H1 (cell line): ENCODE measurements around the gene ELMO1. TPM values are rescaled to one million over a fixed set of nuclear protein-coding genes. Genes with fewer than 3 reads are reported as not detected.

Source experiments
- CTCF ChIA-PET: fragments of 300-600 bp; sonication (Branson Sonifier 250); formaldehyde crosslinking; loops from one replicate; lab custom pipeline; 2021; ENCODE audit not compliant: partially characterized antibody; lab: Charles Lee
- POLR2A ChIA-PET: fragments of 300-600 bp; sonication (Branson Sonifier 250); formaldehyde crosslinking; loops from one replicate; lab custom pipeline; 2021; ENCODE audit warnings: inconsistent platforms; ENCODE audit not compliant: partially characterized antibody; lab: Charles Lee
- DNase-seq, 2 experiments: peaks; one replicate each; pipeline versions ENCODE4 v3.0.0 to v3.0.0-alpha.2; 2010 to 2022; ENCODE audit warnings: low spot score in 2 of 2, low read depth in 1 of 2, mixed read lengths in 1 of 2
- FAIRE-seq: peaks from 2 replicates; lab custom pipeline; 2011; peaks lifted over from hg19 to GRCh38; lab: Jason Lieb, UNC
- H2AFZ ChIP-seq: 2 replicates; pipeline ENCODE4 v1.8.1; 2012; ENCODE audit warnings: low read length, inconsistent platforms
- H2AK5ac ChIP-seq: 2 replicates; pipeline ENCODE4 v1.6.1; 2013; ENCODE audit warnings: low read depth, low read length
- H2BK120ac ChIP-seq: replicated peaks from 2 replicates; pipeline ENCODE3; 2013; ENCODE audit warnings: low read depth, low read length, inconsistent platforms
- H2BK12ac ChIP-seq: 2 replicates; pipeline ENCODE4 v1.6.1; 2013; ENCODE audit warnings: low read depth, low read length
- H2BK15ac ChIP-seq: 2 replicates; pipeline ENCODE4 v1.6.1; 2013; ENCODE audit warnings: low read length
- H2BK20ac ChIP-seq: 2 replicates; pipeline ENCODE4 v1.6.1; 2013; ENCODE audit warnings: low read length
- H2BK5ac ChIP-seq: 2 replicates; pipeline ENCODE4 v1.6.1; 2013; ENCODE audit warnings: low read depth, low read length
- H3K14ac ChIP-seq: 2 replicates; pipeline ENCODE4 v1.6.1; 2013; ENCODE audit warnings: inconsistent platforms; ENCODE audit not compliant: insufficient read length
- H3K18ac ChIP-seq: 2 replicates; pipeline ENCODE4 v1.6.1; 2013; ENCODE audit warnings: low read length; ENCODE audit errors: extremely low read depth
- H3K23ac ChIP-seq: 2 replicates; pipeline ENCODE4 v1.6.1; 2013; ENCODE audit warnings: inconsistent platforms; ENCODE audit not compliant: insufficient read length
- H3K23me2 ChIP-seq: 2 replicates; pipeline ENCODE4 v1.6.1; 2013; ENCODE audit warnings: low read depth, low read length
- H3K27ac ChIP-seq: 2 replicates; pipeline ENCODE4 v1.6.1; 2011; ENCODE audit warnings: low read depth, low read length, inconsistent platforms
- H3K27me3 ChIP-seq, 4 experiments: replicated peaks in 1 of 4; 1 replicate in 1 of 4; 2 replicates in 3 of 4; pipeline versions ENCODE4 v1.6.1 to v1.8.1; 2011 to 2013; ENCODE audit warnings: low read length in 3 of 4, mild to moderate bottlenecking in 3 of 4, inconsistent platforms in 2 of 4, mixed read lengths in 2 of 4, moderate library complexity in 1 of 4; ENCODE audit not compliant: control insufficient read depth in 3 of 4, insufficient read depth in 3 of 4; ENCODE audit errors: extremely low read depth in 1 of 4
- H3K36me3 ChIP-seq, 4 experiments: 2 replicates each; pipeline versions ENCODE4 v1.6.1 to v1.8.1; 2011 to 2013; ENCODE audit warnings: mild to moderate bottlenecking in 4 of 4, low read length in 3 of 4, moderate library complexity in 2 of 4, control low read depth in 1 of 4, inconsistent platforms in 1 of 4; ENCODE audit not compliant: insufficient read depth in 4 of 4, control insufficient read depth in 2 of 4
- H3K4ac ChIP-seq: replicated peaks from 2 replicates; pipeline ENCODE3; 2013; ENCODE audit warnings: low read length, low read depth, mixed read lengths, inconsistent platforms; ENCODE audit not compliant: insufficient read length
- H3K4me1 ChIP-seq, 4 experiments: replicated peaks in 1 of 4; 1 replicate in 1 of 4; 2 replicates in 3 of 4; pipeline versions ENCODE4 v1.6.1 to v1.8.1; 2011 to 2013; ENCODE audit warnings: low read length in 3 of 4, inconsistent platforms in 2 of 4, mixed read lengths in 1 of 4; ENCODE audit not compliant: insufficient read depth in 4 of 4, control insufficient read depth in 3 of 4
- H3K4me2 ChIP-seq, 2 experiments: 2 replicates each; pipeline versions ENCODE4 v1.6.1 to v1.8.1; 2011 to 2013; ENCODE audit warnings: low read depth in 2 of 2, low read length in 2 of 2, control low read depth in 1 of 2, inconsistent platforms in 1 of 2, mild to moderate bottlenecking in 1 of 2; ENCODE audit not compliant: insufficient read depth in 1 of 2
- H3K4me3 ChIP-seq, 4 experiments: fragments of 200-600, 300-600 bp in 1 of 4; sonication (generic), shearing (Covaris generic), sonication (Bioruptor Twin) in 1 of 4; 2 replicates each; pipeline versions ENCODE4 v1.5.1 to v1.8.1; 2011 to 2016; ENCODE audit warnings: low read length in 4 of 4, low read depth in 3 of 4, control low read depth in 2 of 4, inconsistent platforms in 2 of 4, mild to moderate bottlenecking in 2 of 4, mixed read lengths in 1 of 4, moderate library complexity in 1 of 4; ENCODE audit not compliant: insufficient read depth in 2 of 4; ENCODE audit errors: extremely low read depth in 1 of 4
- H3K56ac ChIP-seq: replicated peaks from 2 replicates; pipeline ENCODE3; 2013; ENCODE audit warnings: low read depth, mild to moderate bottlenecking, mixed read lengths, low read length, inconsistent platforms; ENCODE audit not compliant: insufficient read length
- H3K79me1 ChIP-seq: 2 replicates; pipeline ENCODE4 v1.6.1; 2013; ENCODE audit warnings: low read depth, low read length, control low read depth
- H3K79me2 ChIP-seq, 2 experiments: 2 replicates each; pipeline versions ENCODE4 v1.6.1 to v1.8.1; 2012 to 2013; ENCODE audit warnings: low read length in 2 of 2, mild to moderate bottlenecking in 2 of 2, inconsistent platforms in 1 of 2; ENCODE audit not compliant: insufficient read depth in 2 of 2, control insufficient read depth in 1 of 2
- H3K9ac ChIP-seq, 4 experiments: replicated peaks in 1 of 4; 1 replicate in 1 of 4; 2 replicates in 3 of 4; pipeline versions ENCODE4 v1.6.1 to v1.8.1; 2011 to 2013; ENCODE audit warnings: low read depth in 3 of 4, low read length in 3 of 4, control low read depth in 2 of 4, mild to moderate bottlenecking in 2 of 4, moderate library complexity in 2 of 4, inconsistent platforms in 1 of 4; ENCODE audit errors: extremely low read depth in 1 of 4
- H3K9me3 ChIP-seq, 2 experiments: 2 replicates each; pipeline versions ENCODE4 v1.6.1 to v1.8.1; 2012 to 2013; ENCODE audit warnings: mild to moderate bottlenecking in 2 of 2, moderate library complexity in 2 of 2, control low read depth in 1 of 2, inconsistent platforms in 1 of 2, low read depth in 1 of 2, low read length in 1 of 2, mixed read lengths in 1 of 2; ENCODE audit not compliant: insufficient read depth in 2 of 2
- H4K20me1 ChIP-seq, 2 experiments: replicated peaks in 1 of 2; 2 replicates each; pipeline versions ENCODE3 to v1.8.1; 2011 to 2013; ENCODE audit warnings: inconsistent platforms in 2 of 2, low read length in 2 of 2, mild to moderate bottlenecking in 1 of 2; ENCODE audit not compliant: insufficient read depth in 2 of 2, control insufficient read depth in 1 of 2
- H4K5ac ChIP-seq: 2 replicates; pipeline ENCODE4 v1.6.1; 2013; ENCODE audit warnings: low read length, low read depth, mixed read lengths, inconsistent platforms; ENCODE audit not compliant: insufficient read length
- H4K8ac ChIP-seq: 2 replicates; pipeline ENCODE4 v1.8.0; 2013; ENCODE audit warnings: mild to moderate bottlenecking, moderate library complexity, low read length, inconsistent platforms; ENCODE audit not compliant: insufficient read depth; ENCODE audit errors: extremely low read depth
- H4K91ac ChIP-seq: replicated peaks from 2 replicates; pipeline ENCODE3; 2013; ENCODE audit warnings: low read length, mixed read lengths, inconsistent platforms; ENCODE audit not compliant: insufficient read length
- ASH2L ChIP-seq: fragments of 200-600, 300-600 bp; sonication (generic); IDR thresholded peaks from one replicate; pipeline ENCODE4 v1.7.1; 2017; ENCODE audit warnings: low read length
- ATF2 ChIP-seq: IDR thresholded peaks from 2 replicates; pipeline ENCODE4 v1.6.1; 2012; ENCODE audit warnings: low read length, inconsistent platforms
- ATF3 ChIP-seq: IDR thresholded peaks from 2 replicates; pipeline ENCODE4 v1.6.1; 2011; ENCODE audit warnings: low read depth, mild to moderate bottlenecking, low read length; ENCODE audit not compliant: insufficient read depth
- BACH1 ChIP-seq: IDR thresholded peaks from 2 replicates; pipeline ENCODE4 v1.6.1; 2012; ENCODE audit warnings: low read length, improper control_type of control experiment
- CREB1 ChIP-seq: IDR thresholded peaks from 2 replicates; pipeline ENCODE4 v1.6.1; 2012; ENCODE audit warnings: inconsistent platforms
- WGBS, 2 experiments: shearing (Covaris generic) in 1 of 2; methylation state at CpG; one replicate each; pipeline versions ENCODE4 v1.1.6 to v1.1.7; 2013 to 2015; ENCODE audit warnings: low lambda C conversion rate in 2 of 2, mixed read lengths in 2 of 2, inconsistent platforms in 1 of 2, low coverage in 1 of 2, missing lambda C conversion rate in 1 of 2; ENCODE audit not compliant: insufficient replicate concordance in 2 of 2, insufficient coverage in 1 of 2, insufficient read length in 1 of 2; ENCODE audit errors: extremely low coverage in 1 of 2, missing lambda C conversion rate in 1 of 2; 5-methylcytosine and 5-hydroxymethylcytosine counted together
- polyA plus RNA-seq, 7 experiments: library from polyadenylated mRNA; depleted of rRNA in 3 of 7; stranded (reverse) in 5 of 7; unstranded in 2 of 7; fragments of >200 nt in 5 of 7; fragments of 200-250 nt in 2 of 7; gene quantifications; 1 replicate in 5 of 7; 2 replicates in 1 of 7; 4 replicates in 1 of 7; pipeline versions ENCODE4 v1.2.1 to v1.2.3, GENCODE V29; 2011 to 2013; ENCODE audit warnings: missing spikeins in 2 of 7, mixed read lengths in 2 of 7
- total RNA-seq: library from RNA; stranded (reverse); fragmentation: NEBNext Ultra II Directional; extraction: Animal tissue kit (Norgen Biotek cat#: 25700); gene quantifications from 2 replicates; pipeline ENCODE4 v1.2.1, GENCODE V29; 2021

ELMO1 gene
- total and polyA plus RNA-seq, 2 of the 8 experiments (the other 6 are each of a cell fraction or from before 2014, with no cell fraction given) = 18.4 to 21.0 TPM

GRCh38 chr7:36862771-36863261 is 585.8 kb downstream of the ELMO1 start:
- Histone ChIP-seq H3K4me3 (no peak overlapping the region), H3K9me3 (no peaks in the 10 kb centered on the region), H4K8ac (no peak overlapping the region), H3K14ac (no peak overlapping the region), H3K79me2 (no peaks in the 10 kb centered on the region), H3K79me1 (no peaks in the 10 kb centered on the region), H3K4ac (no peak overlapping the region), H3K23ac (no peak overlapping the region), H3K36me3 (no peaks in the 10 kb centered on the region), H2BK15ac (no peak overlapping the region)
- DNase-seq = no peak
- TF ChIP-seq ATF3 (no peak), CREB1 (no peak), BACH1 (peak; percentile 46; the same call in 1 of the 2 replicates), ATF2 (no peak), ASH2L (no peak)
- TF ChIP-seq, all 59 proteins: peak for 1
- Histone ChIP-seq H2BK120ac (no peak overlapping the region), H3K27me3 (no peaks in the 10 kb centered on the region), H3K9ac (no peak overlapping the region), H4K5ac (no peak overlapping the region), H4K91ac (no peak overlapping the region), H3K4me2 (no peak overlapping the region), H2BK20ac (no peak overlapping the region), H3K18ac (no peak overlapping the region), H2BK12ac (no peak overlapping the region), H4K20me1 (no peaks in the 10 kb centered on the region), H3K56ac (no peak overlapping the region), H2AFZ (no peak overlapping the region), H3K4me1 (no peaks in the 10 kb centered on the region), H3K27ac (no peak overlapping the region), H2BK5ac (no peak overlapping the region), H3K23me2 (no peaks in the 10 kb centered on the region), H2AK5ac (no peak overlapping the region)
- CTCF ChIA-PET = interaction anchor here (0.5 to 1.0 kb wide), 2 partner anchors 76 kb away, joined by 3 to 4 read pairs; no protein-coding TSS in a partner anchor
- POLR2A ChIA-PET = no interaction called here
- WGBS, 2 experiments = 78% methylated on average over 4 of the region's 4 CpGs; no CpG with 5 or more reads in 1 of the 2 experiments
- no peak for FAIRE-seq
